ENCODE data around the gene ABCA7.

GRCh38 chr19:1070576-1070930 lies 30.6 kb downstream of the ABCA7 start:
- TF ChIP-seq, protein P1, sequence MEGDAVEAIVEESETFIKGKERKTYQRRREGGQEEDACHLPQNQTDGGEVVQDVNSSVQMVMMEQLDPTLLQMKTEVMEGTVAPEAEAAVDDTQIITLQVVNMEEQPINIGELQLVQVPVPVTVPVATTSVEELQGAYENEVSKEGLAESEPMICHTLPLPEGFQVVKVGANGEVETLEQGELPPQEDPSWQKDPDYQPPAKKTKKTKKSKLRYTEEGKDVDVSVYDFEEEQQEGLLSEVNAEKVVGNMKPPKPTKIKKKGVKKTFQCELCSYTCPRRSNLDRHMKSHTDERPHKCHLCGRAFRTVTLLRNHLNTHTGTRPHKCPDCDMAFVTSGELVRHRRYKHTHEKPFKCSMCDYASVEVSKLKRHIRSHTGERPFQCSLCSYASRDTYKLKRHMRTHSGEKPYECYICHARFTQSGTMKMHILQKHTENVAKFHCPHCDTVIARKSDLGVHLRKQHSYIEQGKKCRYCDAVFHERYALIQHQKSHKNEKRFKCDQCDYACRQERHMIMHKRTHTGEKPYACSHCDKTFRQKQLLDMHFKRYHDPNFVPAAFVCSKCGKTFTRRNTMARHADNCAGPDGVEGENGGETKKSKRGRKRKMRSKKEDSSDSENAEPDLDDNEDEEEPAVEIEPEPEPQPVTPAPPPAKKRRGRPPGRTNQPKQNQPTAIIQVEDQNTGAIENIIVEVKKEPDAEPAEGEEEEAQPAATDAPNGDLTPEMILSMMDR (IDR thresholded peaks at IDR 0.05; ENCODE audit: insufficient read depth, low read length, poor library complexity, severe bottlenecking) = no peak
- no peak for TF ChIP-seq EZH2phosphoT487 (conservative IDR thresholded peaks at IDR 0.05; ENCODE audit: low read length)

Data from SU-DHL-6 (cell line).